Natural killer cell (primary cell): ENCODE measurements around the gene BTBD9. TPM values are rescaled to one million over a fixed set of nuclear protein-coding genes. Genes with fewer than 3 reads are reported as not detected.

Experiments
- ATAC-seq, 3 donors: fragments of 150-1000 bp in 2 of 3; fragments of 200-7000 bp in 1 of 3; cut with Tn5 transposase; 1 replicate in 1 of 3; 2 replicates in 2 of 3; pipeline ENCODE4 v1.10.0; 2021; ENCODE audit warnings: mild to moderate bottlenecking in 2 of 3, moderate library complexity in 2 of 3
- DNase-seq, 2 donors: peaks; one replicate each; pipeline versions ENCODE4 v3.0.0 to v3.0.0-alpha.2; 2013 to 2021; ENCODE audit warnings: mixed read lengths in 1 of 2
- H3K27ac ChIP-seq: one replicate; pipeline ENCODE4 v1.5.1; 2013; ENCODE audit warnings: mild to moderate bottlenecking, low read length
- H3K27me3 ChIP-seq: one replicate; pipeline ENCODE4 v1.6.1; 2013; ENCODE audit warnings: low read length; ENCODE audit not compliant: control insufficient read depth, insufficient read depth
- H3K36me3 ChIP-seq: one replicate; pipeline ENCODE4 v1.6.1; 2013; ENCODE audit warnings: low read length; ENCODE audit not compliant: control insufficient read depth, insufficient read depth
- H3K4me1 ChIP-seq: one replicate; pipeline ENCODE4 v1.6.1; 2013; ENCODE audit warnings: low read length; ENCODE audit not compliant: control insufficient read depth, insufficient read depth
- H3K4me3 ChIP-seq: one replicate; pipeline ENCODE4 v1.5.1; 2013; ENCODE audit warnings: low read length
- H3K9me3 ChIP-seq: one replicate; pipeline ENCODE4 v1.6.1; 2013; ENCODE audit warnings: low read length; ENCODE audit not compliant: control insufficient read depth, insufficient read depth
- H3K27ac Mint-ChIP-seq, 2 donors: one replicate each; pipeline ENCODE4 v1.8.0; 2022; ENCODE audit warnings: mild to moderate bottlenecking in 2 of 2, mixed read lengths in 2 of 2, moderate library complexity in 1 of 2
- H3K27me3 Mint-ChIP-seq, 2 donors: one replicate each; pipeline ENCODE4 v1.8.0; 2022; ENCODE audit warnings: low read depth in 2 of 2, mixed read lengths in 2 of 2
- H3K36me3 Mint-ChIP-seq: one replicate; pipeline ENCODE4 v1.8.0; 2022; ENCODE audit warnings: mixed read lengths
- H3K4me1 Mint-ChIP-seq, 2 donors: one replicate each; pipeline ENCODE4 v1.8.0; 2022; ENCODE audit warnings: mixed read lengths in 2 of 2
- H3K4me3 Mint-ChIP-seq: one replicate; pipeline ENCODE4 v1.8.0; 2022; ENCODE audit warnings: mild to moderate bottlenecking, moderate library complexity, mixed read lengths
- H3K9me3 Mint-ChIP-seq, 2 donors: one replicate each; pipeline ENCODE4 v1.8.0; 2022; ENCODE audit warnings: mixed read lengths in 2 of 2
- WGBS: methylation state at CpG from one replicate; pipeline ENCODE4 v1.1.7; 2013; ENCODE audit warnings: missing lambda C conversion rate; ENCODE audit not compliant: insufficient coverage; 5-methylcytosine and 5-hydroxymethylcytosine counted together
- intact Hi-C: fragments of 100-400 bp; cut with micrococcal nuclease; formaldehyde crosslinking; loops from one replicate; pipeline ENCODE4 v1.14.2; 2022
- total RNA-seq, 4 donors: library from RNA; stranded (reverse); fragments of 120-200 nt in 1 of 4; gene quantifications; one replicate each; pipeline versions ENCODE4 v1.2.3 to v1.2.4, GENCODE V29; 2013 to 2022
- TF ChIP-seq, protein P1 (sequence below): fragments of 200-600 bp; IDR thresholded peaks from one replicate; pipeline ENCODE4 v1.8.0; 2022; ENCODE audit warnings: antibody characterized with exemption

The BTBD9 gene
- total RNA-seq, 3 donors from 2014 or later (not counting 1 experiment from before 2014, with no cell fraction given): 51.6 to 70.3 (median 54.3) TPM

DNA sequence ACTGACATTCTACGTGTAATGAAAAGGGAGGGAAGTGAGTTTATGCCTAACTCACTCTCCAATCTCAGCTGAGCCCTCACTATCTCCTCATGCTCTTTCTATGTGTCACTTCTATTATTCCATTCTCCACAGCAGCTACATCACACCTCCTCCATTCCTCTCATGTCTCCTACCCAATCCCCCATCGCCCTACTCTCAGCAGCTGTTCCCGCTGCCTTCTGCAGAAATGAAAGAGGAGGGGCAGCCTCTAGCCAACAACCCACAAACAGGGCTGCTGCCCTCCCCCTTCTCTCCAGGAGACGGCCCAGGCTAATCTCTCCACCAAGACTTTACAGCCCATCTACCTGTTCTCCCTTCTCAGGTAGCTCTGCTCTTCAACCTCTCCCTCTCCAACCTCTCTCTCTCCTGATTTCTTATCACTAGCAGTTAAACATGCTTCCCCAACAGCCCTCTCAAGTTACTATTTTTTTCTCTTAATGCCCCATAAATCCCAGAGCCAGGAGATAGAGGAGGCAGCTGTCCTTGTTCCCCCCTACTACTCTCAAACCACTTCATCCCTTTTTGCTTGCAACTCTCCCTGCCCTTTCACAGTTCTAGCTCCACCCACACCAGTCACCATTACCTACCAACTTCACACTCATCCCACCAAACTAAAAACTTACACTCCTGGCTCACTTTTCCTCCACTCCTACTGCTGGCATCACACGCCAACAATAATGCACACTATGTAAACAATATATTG lies 136.5 kb downstream of the BTBD9 start:
- TF ChIP-seq, protein P1, sequence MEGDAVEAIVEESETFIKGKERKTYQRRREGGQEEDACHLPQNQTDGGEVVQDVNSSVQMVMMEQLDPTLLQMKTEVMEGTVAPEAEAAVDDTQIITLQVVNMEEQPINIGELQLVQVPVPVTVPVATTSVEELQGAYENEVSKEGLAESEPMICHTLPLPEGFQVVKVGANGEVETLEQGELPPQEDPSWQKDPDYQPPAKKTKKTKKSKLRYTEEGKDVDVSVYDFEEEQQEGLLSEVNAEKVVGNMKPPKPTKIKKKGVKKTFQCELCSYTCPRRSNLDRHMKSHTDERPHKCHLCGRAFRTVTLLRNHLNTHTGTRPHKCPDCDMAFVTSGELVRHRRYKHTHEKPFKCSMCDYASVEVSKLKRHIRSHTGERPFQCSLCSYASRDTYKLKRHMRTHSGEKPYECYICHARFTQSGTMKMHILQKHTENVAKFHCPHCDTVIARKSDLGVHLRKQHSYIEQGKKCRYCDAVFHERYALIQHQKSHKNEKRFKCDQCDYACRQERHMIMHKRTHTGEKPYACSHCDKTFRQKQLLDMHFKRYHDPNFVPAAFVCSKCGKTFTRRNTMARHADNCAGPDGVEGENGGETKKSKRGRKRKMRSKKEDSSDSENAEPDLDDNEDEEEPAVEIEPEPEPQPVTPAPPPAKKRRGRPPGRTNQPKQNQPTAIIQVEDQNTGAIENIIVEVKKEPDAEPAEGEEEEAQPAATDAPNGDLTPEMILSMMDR: no peak
- H3K4me1 ChIP-seq: no peaks in the 10 kb centered on the region
- Mint-ChIP-seq H3K4me3 (no peak overlapping the region), H3K27ac (no peak overlapping the region), H3K27me3 (no peaks in the 10 kb centered on the region), H3K9me3 (no peaks in the 10 kb centered on the region), H3K36me3 (no peaks in the 10 kb centered on the region), H3K4me1 (no peaks in the 10 kb centered on the region)
- WGBS: 95% methylated on average over 4 of the region's 5 CpGs
- H3K27ac ChIP-seq: no peak overlapping the region
- no peaks in the 10 kb centered on the region for H3K27me3 ChIP-seq
- no peak for DNase-seq
- no peaks in the 10 kb centered on the region for H3K9me3 ChIP-seq
- intact Hi-C loops: no loop called here
- no peak for ATAC-seq
- H3K36me3 ChIP-seq: no peaks in the 10 kb centered on the region
- H3K4me3 ChIP-seq: no peak overlapping the region

DNA sequence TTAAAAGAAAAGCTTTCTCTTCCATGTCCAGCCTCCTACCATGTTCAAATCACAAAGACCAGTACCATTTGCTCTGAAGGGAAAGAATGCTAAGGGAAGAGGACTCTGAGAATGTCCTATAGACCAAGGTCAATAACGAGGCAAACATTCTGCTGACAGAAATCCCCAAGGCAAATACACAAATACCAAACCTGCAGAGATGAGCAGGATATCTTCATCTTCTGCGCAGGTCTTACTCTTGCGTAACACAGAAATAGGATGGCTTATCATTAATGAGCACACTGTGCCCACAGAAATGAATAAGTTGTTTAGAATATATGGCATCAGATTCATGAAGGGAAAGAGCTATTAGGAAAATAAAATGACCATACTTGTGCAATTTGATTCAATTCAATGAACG lies 137.3 kb downstream of the BTBD9 start:
- 92% methylated on average over 4 of the region's 4 CpGs for WGBS
- H3K27ac ChIP-seq: no peak overlapping the region
- H3K4me3 ChIP-seq: no peak overlapping the region
- Mint-ChIP-seq H3K9me3 (no peaks in the 10 kb centered on the region), H3K4me1 (peaks cover 1 to 2% of the 10 kb centered on the region in 2 donors), H3K27me3 (no peaks in the 10 kb centered on the region), H3K36me3 (no peaks in the 10 kb centered on the region), H3K4me3 (no peak overlapping the region), H3K27ac (no peak overlapping the region)
- intact Hi-C loops: no loop called here
- H3K36me3 ChIP-seq: no peaks in the 10 kb centered on the region
- DNase-seq (no peak), ATAC-seq (no peak)
- TF ChIP-seq, protein P1: no peak
- H3K27me3 ChIP-seq: no peaks in the 10 kb centered on the region
- H3K9me3 ChIP-seq: no peaks in the 10 kb centered on the region
- H3K4me1 ChIP-seq: no peaks in the 10 kb centered on the region

DNA sequence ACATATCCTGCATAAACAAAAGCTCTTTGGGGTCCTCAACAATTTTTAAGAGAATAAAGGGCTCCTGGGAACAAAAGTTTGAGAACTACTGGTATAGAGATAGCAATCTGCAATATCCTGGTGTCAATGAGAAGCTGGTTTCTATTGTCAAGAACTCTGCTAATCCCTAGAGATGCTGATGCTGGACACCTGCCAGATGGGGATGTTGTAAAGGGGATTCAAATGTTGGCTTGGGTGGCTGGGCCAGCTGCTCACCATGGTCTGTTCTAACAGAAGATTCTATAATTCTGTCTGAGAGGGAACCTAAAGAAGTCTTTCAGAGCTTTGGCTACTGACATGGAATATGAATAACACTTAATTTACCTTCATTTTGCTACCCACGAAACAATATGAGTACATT lies 137.8 kb downstream of the BTBD9 start:
- WGBS: no CpG with 5 or more reads among the region's 1 CpG
- Mint-ChIP-seq H3K9me3 (no peaks in the 10 kb centered on the region), H3K4me1 (peaks cover 6% of the 10 kb centered on the region in 2 donors), H3K27ac (no peak overlapping the region), H3K27me3 (no peaks in the 10 kb centered on the region), H3K4me3 (no peak overlapping the region), H3K36me3 (no peaks in the 10 kb centered on the region)
- ATAC-seq (no peak), DNase-seq (no peak)
- Histone ChIP-seq H3K36me3 (no peaks in the 10 kb centered on the region), H3K27ac (no peak overlapping the region), H3K9me3 (no peaks in the 10 kb centered on the region), H3K4me3 (no peak overlapping the region), H3K27me3 (no peaks in the 10 kb centered on the region), H3K4me1 (no peaks in the 10 kb centered on the region)
- TF ChIP-seq, protein P1: no peak
- intact Hi-C loops: no loop called here
